Measurements from ENCODE around the gene FADD.
"Not testable (repeated sequence)": the region's sequence is repeated elsewhere in the genome, so short reads cannot be mapped to it uniquely, and the experiment has no call there.

The FADD gene

GRCh38 chr11:70192666-70193410, 10.3 kb upstream of the FADD start:
- no peak for DNase-seq (ENCODE audit: low spot score)
- in situ Hi-C loops (cut with MboI; ENCODE audit: low sequenced_read_pairs, unreplicated experiment), result loop anchor here (10.0 to 25.0 kb wide), 2 partner anchors 278 to 506 kb away; partner anchors contain the start of gene LTO1
- TF ChIP-seq CTCF (IDR thresholded peaks at IDR 0.05; ENCODE audit: borderline replicate concordance, control extremely low read depth, extremely low read depth, insufficient read depth, missing control alignments), result no peak

GRCh38 chr11:70193411-70194292, 9.4 kb upstream of the FADD start:
- no peak for DNase-seq (ENCODE audit: low spot score)
- no peak for TF ChIP-seq CTCF (IDR thresholded peaks at IDR 0.05; ENCODE audit: borderline replicate concordance, control extremely low read depth, extremely low read depth, insufficient read depth, missing control alignments)
- in situ Hi-C loops (cut with MboI; ENCODE audit: low sequenced_read_pairs, unreplicated experiment), result loop anchor here (10.0 to 25.0 kb wide), 2 partner anchors 279 to 506 kb away; partner anchors contain the start of gene LTO1

- in situ Hi-C loops (cut with MboI; ENCODE audit: low sequenced_read_pairs, unreplicated experiment), result loop anchor here (10.0 to 25.0 kb wide), 2 partner anchors 280 to 508 kb away; partner anchors contain the start of gene LTO1
- no peak for DNase-seq (ENCODE audit: low spot score)
- TF ChIP-seq CTCF (IDR thresholded peaks at IDR 0.05; ENCODE audit: borderline replicate concordance, control extremely low read depth, extremely low read depth, insufficient read depth, missing control alignments), result no peak
Observed at GRCh38 chr11:70194792-70195791, 8.0 kb upstream of the FADD start.

- in situ Hi-C loops (cut with MboI; ENCODE audit: low sequenced_read_pairs, unreplicated experiment), result no loop called here
- DNase-seq (ENCODE audit: low spot score), result no peak
- TF ChIP-seq CTCF (IDR thresholded peaks at IDR 0.05; ENCODE audit: borderline replicate concordance, control extremely low read depth, extremely low read depth, insufficient read depth, missing control alignments), result no peak
Observed at GRCh38 chr11:70200212-70200844, 2.8 kb upstream of the FADD start.

GRCh38 chr11:70201047-70201446, 2.0 kb upstream of the FADD start:
- DNase-seq (ENCODE audit: low spot score); in situ Hi-C loops (cut with MboI; ENCODE audit: low sequenced_read_pairs, unreplicated experiment): not testable (repeated sequence)

Data from GM13976 (cell line).